ENCODE data around the gene KIAA1549.
"Not testable (repeated sequence)": the region's sequence is repeated elsewhere in the genome, so short reads cannot be mapped to it uniquely, and the experiment has no call there.

Gene KIAA1549

GRCh38 chr7:138843632-138844580 lies 137.3 kb downstream of the KIAA1549 start:
- no peak for DNase-seq

- DNase-seq, result no peak
Observed at GRCh38 chr7:138842111-138842510, 139.1 kb downstream of the KIAA1549 start.

GRCh38 chr7:138838166-138838565 lies 143.0 kb downstream of the KIAA1549 start:
- DNase-seq, result no peak

- no peak for DNase-seq
Observed at GRCh38 chr7:138837627-138838026, 143.6 kb downstream of the KIAA1549 start.

- no peak for DNase-seq
Observed at GRCh38 chr7:138835087-138835486, 146.1 kb downstream of the KIAA1549 start.

- no peak for DNase-seq
Observed at GRCh38 chr7:138834583-138834982, 146.6 kb downstream of the KIAA1549 start.

- DNase-seq, result no peak
Observed at GRCh38 chr7:138833596-138833995, 147.6 kb downstream of the KIAA1549 start.

GRCh38 chr7:138832966-138833365 lies 148.2 kb downstream of the KIAA1549 start:
- no peak for DNase-seq

- no peak for DNase-seq
Observed at GRCh38 chr7:138829335-138829734, 151.9 kb downstream of the KIAA1549 start.

- DNase-seq, result no peak
Observed at GRCh38 chr7:138828302-138828701, 152.9 kb downstream of the KIAA1549 start.

GRCh38 chr7:138825049-138825721 lies 156.0 kb downstream of the KIAA1549 start:
- DNase-seq, result no peak

GRCh38 chr7:138822867-138823535 lies 158.2 kb downstream of the KIAA1549 start:
- DNase-seq, result no peak

GRCh38 chr7:138821912-138822311 lies 159.3 kb downstream of the KIAA1549 start:
- DNase-seq, result no peak

GRCh38 chr7:138819625-138820024 lies 161.6 kb downstream of the KIAA1549 start:
- no peak for DNase-seq

- no peak for DNase-seq
Observed at GRCh38 chr7:138816650-138817049, 164.5 kb downstream of the KIAA1549 start.

- no peak for DNase-seq
Observed at GRCh38 chr7:138814816-138815332, 166.3 kb downstream of the KIAA1549 start.

GRCh38 chr7:138813945-138814344 lies 167.2 kb downstream of the KIAA1549 start:
- DNase-seq, result no peak

- DNase-seq, result not testable (repeated sequence)
Observed at GRCh38 chr7:138811327-138811726, 169.9 kb downstream of the KIAA1549 start.

- DNase-seq, result no peak
Observed at GRCh38 chr7:138809346-138809745, 171.8 kb downstream of the KIAA1549 start.

GRCh38 chr7:138804618-138805017 lies 176.6 kb downstream of the KIAA1549 start:
- DNase-seq, result no peak

- DNase-seq, result no peak
Observed at GRCh38 chr7:138802706-138803105, 178.5 kb downstream of the KIAA1549 start.

- DNase-seq, result no peak
Observed at GRCh38 chr7:138801256-138801655, 179.9 kb downstream of the KIAA1549 start.

- no peak for DNase-seq
Observed at GRCh38 chr7:138799336-138800000, 181.7 kb downstream of the KIAA1549 start.

All from hippocampal formation (tissue), 2 donors.